Measurements from ENCODE around the gene CSF3R.

DNA sequence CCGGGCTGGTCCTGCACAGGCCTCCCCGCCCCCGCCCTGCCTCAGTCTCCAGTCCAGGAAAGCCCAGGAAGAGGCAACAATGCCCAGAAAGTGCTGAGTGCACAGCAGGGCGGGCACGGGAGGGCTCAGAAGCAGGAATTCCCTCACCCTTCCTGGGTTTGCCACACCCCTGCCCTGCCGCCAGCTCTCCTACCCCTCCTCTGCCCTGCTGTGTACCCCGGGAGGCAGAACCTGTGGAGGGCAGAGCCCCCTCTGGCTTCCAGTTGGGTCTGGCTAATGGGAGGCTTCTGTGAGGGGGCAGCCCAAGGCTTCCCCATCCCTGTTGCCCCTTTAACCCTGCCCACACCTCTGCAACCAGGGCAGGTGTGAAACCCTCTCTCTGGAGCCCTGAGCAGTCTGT is 47.5 kb upstream of the CSF3R start:
- TF ChIP-seq CTCF (IDR thresholded peaks at IDR 0.05) (no peak), EP300 (IDR thresholded peaks at IDR 0.05) (no peak), POLR2AphosphoS5 (IDR thresholded peaks at IDR 0.05) (no peak), POLR2A (IDR thresholded peaks at IDR 0.05; ENCODE audit: low read depth) (no peak)
